DND-41 (cell line): Measurements from ENCODE around the gene PIGA.
A peak's percentile ranks its signal among the peaks of the same experiment; 100 is the strongest.

ENCODE experiments used
- EZH2 ChIP-seq: IDR thresholded peaks from 3 replicates; pipeline ENCODE4 v1.6.1; 2012; ENCODE audit warnings: borderline replicate concordance, low read depth, mild to moderate bottlenecking, moderate library complexity, low read length, inconsistent platforms; ENCODE audit not compliant: severe bottlenecking
- TF ChIP-seq, protein P1 (sequence below): IDR thresholded peaks from 2 replicates; pipeline ENCODE4 v1.5.1; 2012; ENCODE audit warnings: borderline replicate concordance, low read length, moderate library complexity, mild to moderate bottlenecking; ENCODE audit not compliant: poor library complexity, severe bottlenecking; ENCODE audit errors: extremely low read depth

DNA sequence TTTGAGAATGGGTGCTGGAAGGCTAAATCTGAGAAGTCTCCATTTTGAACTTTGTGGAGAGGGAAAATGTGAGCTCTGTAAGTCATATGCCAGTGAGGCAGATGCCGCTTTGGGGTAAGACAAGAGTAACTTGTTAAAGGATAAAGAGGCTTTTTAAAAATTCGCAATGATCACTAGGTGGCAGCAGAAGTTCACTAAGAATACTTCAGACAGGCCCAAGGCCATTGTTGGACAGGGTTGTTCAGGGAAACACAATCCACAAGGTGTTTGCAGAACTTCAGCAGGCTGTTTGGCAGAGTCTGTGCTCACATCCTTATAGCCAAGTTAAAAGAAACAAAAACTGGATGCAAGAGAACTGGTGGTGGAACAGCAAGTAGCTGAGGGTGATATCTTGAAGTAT is 13.7 kb upstream of the PIGA start:
- TF ChIP-seq, protein P1, sequence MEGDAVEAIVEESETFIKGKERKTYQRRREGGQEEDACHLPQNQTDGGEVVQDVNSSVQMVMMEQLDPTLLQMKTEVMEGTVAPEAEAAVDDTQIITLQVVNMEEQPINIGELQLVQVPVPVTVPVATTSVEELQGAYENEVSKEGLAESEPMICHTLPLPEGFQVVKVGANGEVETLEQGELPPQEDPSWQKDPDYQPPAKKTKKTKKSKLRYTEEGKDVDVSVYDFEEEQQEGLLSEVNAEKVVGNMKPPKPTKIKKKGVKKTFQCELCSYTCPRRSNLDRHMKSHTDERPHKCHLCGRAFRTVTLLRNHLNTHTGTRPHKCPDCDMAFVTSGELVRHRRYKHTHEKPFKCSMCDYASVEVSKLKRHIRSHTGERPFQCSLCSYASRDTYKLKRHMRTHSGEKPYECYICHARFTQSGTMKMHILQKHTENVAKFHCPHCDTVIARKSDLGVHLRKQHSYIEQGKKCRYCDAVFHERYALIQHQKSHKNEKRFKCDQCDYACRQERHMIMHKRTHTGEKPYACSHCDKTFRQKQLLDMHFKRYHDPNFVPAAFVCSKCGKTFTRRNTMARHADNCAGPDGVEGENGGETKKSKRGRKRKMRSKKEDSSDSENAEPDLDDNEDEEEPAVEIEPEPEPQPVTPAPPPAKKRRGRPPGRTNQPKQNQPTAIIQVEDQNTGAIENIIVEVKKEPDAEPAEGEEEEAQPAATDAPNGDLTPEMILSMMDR = peak; percentile 58
- no peak for TF ChIP-seq EZH2
